Liver (tissue), 3 donors: Measurements from ENCODE around the gene TCF12.
"Not testable (repeated sequence)": the region's sequence is repeated elsewhere in the genome, so short reads cannot be mapped to it uniquely, and the experiment has no call there.

Experiments
- ATF3 ChIP-seq: IDR thresholded peaks from 2 replicates; pipeline ENCODE4 v1.6.1; 2016; ENCODE audit warnings: antibody characterized with exemption
- CTCF ChIP-seq: fragments of 150-350 bp; IDR thresholded peaks from 2 replicates; pipeline ENCODE4 v1.5.1; 2017; ENCODE audit warnings: improper control_type of control experiment, low read depth, low read length; ENCODE audit not compliant: missing input control
- EGR1 ChIP-seq, 2 donors: IDR thresholded peaks; 2 replicates each; pipeline ENCODE4 v1.6.1; 2016 to 2018; ENCODE audit warnings: antibody characterized with exemption in 2 of 2, low read depth in 2 of 2
- HNF4G ChIP-seq: IDR thresholded peaks from 2 replicates; pipeline ENCODE4 v1.6.1; 2016; ENCODE audit warnings: antibody characterized with exemption
- JUND ChIP-seq, 2 donors: IDR thresholded peaks; 2 replicates each; pipeline ENCODE4 v1.6.1; 2016; ENCODE audit warnings: antibody characterized with exemption in 2 of 2
- MAX ChIP-seq: IDR thresholded peaks from 2 replicates; pipeline ENCODE4 v1.6.1; 2016; ENCODE audit warnings: antibody characterized with exemption
- RAD21 ChIP-seq, 2 donors: IDR thresholded peaks; 2 replicates each; pipeline ENCODE4 v1.6.1; 2016; ENCODE audit warnings: antibody characterized with exemption in 2 of 2, mild to moderate bottlenecking in 2 of 2
- REST ChIP-seq: IDR thresholded peaks from 2 replicates; pipeline ENCODE4 v1.6.1; 2016; ENCODE audit warnings: antibody characterized with exemption, mild to moderate bottlenecking
- SP1 ChIP-seq: IDR thresholded peaks from 2 replicates; pipeline ENCODE4 v1.6.1; 2018; ENCODE audit warnings: antibody characterized with exemption, mild to moderate bottlenecking
- ZBTB33 ChIP-seq: IDR thresholded peaks from 2 replicates; pipeline ENCODE4 v1.6.1; 2016; ENCODE audit warnings: antibody characterized with exemption
- donor health status: healthy.
- donor health status: healthy.

- TF ChIP-seq CTCF; HNF4G; RAD21 (IDR thresholded peaks at IDR 0.05); REST; SP1; MAX; ZBTB33; EGR1 (IDR thresholded peaks at IDR 0.05; ENCODE audit: low read depth in 2 of 2); JUND (IDR thresholded peaks at IDR 0.05); ATF3: not testable (repeated sequence)
Measured at GRCh38 chr15:57097919-57098543, 179.6 kb downstream of the TCF12 start.
